NCI-H146 treated with DMSO at 0.1 percent for 48 hours (cell line): ENCODE measurements around the gene DEFB124.
"Not testable (repeated sequence)": the region's sequence is repeated elsewhere in the genome, so short reads cannot be mapped to it uniquely, and the experiment has no call there.

Source experiments
- DNase-seq: peaks from one replicate; lab custom pipeline; 2025; ENCODE audit not compliant: unreplicated experiment; lab: John Stamatoyannopoulos, UW

Gene DEFB124

DNA sequence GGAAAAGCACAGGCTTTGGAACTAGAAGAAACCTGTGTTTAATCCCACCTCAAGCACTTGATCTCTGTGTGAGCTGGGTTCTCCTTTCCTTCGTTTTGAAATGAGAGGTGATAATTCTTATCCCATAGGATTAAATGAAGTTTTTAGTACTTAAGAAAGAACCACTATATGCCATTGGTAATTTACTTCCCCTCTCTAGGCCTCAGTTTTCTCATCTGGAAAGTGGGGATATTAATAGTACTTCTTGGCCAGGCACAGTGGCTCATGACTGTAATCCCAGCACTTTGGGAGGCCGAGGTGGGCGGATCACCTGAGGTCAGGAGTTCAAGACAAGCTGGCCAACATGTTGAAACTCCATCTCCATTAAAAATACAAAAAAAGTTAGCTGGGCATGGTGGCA is 14.2 kb upstream of the DEFB124 start:
- no peak for DNase-seq

DNA sequence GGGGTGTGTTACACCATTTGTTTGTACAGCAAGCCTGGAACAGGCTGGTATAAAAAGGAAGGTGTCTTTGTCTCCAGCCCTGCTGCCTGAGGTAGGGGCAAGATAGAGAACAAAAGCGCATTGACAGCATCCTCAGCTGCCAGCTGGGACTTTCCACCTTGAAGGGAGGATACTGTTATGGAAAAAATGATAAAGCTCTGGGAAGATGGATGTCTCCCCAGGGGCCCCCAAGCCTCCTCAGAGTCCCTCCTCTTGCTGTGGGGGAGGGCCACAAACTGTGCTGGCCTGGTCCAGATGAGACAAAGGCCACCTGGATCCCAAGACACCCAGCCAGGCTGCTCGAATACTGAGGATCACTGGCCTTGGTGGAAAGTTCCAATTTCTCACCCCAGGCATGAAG is 13.2 kb upstream of the DEFB124 start:
- peak; percentile 49 for DNase-seq

DNA sequence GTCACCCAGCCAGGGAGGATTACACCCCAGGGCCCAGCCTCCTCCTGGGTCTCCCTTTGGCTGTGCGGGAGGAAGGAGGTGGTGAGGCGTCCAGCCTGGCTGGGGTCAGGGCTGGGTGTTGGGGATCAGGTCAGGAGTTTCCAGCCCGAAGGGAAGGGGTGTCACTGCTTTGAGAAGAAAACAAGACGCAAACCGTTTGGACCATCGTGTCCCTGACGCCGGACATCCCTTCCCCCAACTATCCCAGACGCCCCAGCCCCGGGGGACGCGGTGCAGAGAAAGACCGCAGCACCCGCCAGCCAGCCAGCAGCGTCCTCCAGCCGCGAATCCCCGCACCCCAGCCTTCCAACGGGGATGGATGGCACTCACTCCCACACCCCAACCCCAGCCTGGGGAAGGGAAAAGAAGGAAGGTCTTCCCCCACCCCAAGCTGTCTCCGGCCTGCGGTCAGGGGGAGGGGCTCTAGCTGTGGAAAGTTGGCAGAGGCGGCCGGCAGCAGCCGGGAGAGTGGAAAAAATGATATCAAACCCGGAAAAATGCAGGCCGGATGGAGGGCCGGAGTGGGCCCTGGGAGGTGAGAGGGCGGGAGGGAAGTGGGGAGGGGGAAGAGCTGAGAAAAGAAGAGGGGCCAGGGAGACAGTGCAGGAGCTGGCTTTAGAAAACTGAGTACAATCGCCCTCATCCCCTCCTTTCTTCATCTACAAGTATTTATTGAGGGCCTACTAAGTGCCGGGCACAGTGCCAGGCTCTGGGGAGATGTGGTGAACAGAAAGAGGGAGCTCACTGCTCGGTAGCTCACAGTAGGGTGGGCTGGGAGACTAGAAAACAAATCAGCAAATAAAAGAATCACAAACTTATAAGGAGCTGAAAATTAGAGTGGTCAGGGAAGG is 10.8 kb upstream of the DEFB124 start:
- no peak for DNase-seq

DNA sequence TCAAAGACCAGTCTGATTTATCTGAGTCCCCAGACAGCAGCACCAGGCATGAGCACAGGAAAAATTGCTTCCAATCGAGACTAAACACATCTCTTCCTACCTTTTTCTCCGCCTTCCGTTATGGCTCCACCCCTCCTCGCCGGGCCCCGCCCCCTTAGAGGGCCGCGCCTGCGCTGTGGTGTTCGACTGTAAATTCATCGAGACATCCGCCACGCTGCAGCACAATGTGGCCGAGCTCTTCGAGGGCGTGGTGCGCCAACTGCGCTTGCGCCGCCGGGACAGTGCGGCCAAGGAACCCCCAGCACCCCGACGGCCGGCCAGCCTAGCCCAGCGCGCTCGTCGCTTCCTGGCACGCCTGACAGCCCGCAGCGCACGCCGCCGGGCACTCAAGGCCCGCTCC is 9.1 kb upstream of the DEFB124 start:
- peak; percentile 31 for DNase-seq

DNA sequence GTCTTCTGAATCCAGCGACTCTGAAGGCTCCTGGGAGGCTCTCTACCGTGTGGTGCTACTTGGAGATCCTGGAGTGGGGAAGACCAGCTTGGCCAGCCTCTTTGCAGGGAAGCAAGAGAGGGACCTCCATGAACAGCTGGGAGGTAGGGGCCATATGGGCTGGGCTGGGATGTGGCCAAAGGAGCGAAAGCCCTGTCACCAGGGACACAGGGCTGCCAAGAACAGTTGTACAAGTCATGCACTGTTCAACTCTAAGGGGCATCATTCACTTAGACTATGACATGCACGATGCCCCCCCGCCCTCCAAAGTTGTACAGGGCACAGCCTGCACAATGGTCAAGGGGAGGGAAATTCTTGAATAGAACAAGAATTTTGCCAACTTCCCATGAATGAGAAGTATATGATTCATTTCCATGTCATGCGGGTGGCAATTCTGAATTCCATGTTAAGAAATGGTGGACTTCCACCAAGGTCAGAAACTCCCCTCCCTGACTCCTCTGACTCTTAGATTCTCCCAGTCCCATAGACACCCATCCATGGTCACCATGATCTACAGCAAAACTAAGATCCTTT is 1.8 kb upstream of the DEFB124 start:
- DNase-seq = no peak

DNA sequence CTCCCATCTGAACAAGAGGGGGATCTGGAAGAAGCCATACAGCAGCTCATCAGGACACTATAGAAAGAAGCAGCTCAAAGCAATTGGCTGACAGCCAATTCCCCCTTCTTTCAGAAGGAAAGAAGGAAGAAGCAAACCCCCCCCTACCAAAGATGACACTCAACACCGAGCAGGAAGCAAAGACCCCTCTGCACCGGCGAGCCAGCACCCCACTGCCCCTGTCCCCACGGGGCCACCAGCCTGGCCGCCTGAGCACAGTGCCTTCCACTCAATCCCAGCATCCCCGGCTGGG is 1.3 kb upstream of the DEFB124 start:
- DNase-seq = no peak

DNA sequence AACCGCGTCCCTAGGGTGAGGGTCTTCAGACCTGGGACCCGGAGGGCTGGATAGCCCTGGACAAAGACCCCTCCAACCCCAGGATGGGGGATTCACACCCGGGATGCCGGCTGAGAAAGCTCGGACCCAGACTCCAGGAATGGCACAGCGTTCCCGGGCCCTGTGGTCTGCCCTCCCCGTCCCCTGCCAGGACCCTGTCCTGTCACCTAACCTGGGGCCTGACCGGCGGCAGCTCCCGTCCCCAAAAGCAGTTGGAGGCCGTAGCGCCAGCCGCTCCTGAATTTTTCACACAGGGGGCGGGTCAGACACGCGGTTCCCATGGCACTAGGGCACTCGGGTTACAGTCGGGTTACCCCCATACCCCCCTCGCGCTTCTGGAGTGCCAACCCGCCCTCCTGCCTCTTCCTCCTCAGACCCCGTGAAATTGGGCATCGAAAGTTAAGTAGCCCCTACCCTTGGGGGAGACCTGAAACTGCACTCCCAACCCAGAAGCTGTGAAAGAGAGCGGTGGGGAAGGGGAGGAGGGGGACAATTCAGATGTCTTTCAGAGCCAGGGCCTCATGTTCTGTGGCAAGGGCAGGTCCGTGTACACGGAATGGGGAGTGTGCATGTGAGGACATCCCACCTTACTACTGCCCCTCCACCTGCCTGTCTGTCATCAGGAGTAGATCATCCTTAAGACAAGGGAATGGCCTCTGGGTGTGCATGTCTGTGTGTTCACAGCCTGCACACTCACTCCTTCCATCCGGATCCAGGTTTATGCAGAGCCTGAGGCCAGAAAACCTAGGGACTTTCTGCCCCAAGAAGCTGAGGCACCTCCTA is 756 bp upstream of the DEFB124 start:
- DNase-seq = no peak

DNA sequence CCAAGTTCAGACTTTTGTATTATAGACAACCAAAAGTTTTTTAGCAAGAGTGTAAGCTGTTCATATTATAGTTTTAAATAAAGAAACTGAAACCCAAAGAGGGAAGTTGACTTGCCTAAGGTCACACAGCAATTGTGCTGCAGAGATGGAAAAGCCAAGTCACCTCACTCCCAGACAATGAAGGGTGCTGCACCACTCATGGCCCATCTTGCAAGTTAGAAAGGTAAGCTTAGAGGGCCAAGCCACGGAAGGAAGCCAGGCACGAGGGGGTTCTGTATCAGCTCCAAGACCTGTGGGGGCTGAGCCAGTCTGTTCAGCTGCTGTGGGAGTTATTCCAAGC is 860 bp downstream of the DEFB124 start:
- no peak for DNase-seq

DNA sequence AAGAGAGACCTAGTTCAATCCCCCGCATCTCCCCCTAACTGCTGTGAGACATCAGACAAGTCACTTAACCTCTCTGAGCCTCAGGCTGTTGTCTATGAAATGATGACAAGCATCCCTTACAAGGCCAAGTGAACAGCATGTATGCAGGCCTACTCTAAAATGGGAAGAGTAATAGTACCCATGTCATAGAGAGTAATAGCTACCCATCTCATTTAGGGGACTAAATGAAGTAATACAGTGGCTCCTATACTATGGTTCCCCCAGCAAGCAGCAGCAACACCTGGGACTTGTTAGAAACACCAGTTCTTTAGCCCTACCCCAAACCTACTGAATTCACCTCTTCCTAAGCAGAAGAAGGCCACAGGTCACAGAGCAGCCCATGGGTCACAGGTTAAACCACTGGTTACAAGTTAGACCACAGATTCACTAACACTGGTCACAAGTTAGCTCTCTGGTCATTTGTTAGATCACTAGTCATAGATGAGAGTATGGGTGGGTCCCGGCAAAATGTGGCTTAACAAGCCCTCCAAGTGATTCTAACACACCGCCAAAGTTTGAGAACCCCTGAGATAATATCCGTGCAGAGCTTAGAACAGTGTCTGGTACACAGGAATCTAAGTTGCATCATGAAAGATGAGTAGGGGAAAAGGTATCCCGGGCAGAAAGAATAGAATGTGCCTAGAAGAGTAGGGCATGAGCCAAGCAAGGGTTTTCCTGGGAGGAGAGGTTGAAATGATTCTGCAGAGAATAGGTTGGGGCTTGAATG is 1.4 kb downstream of the DEFB124 start:
- DNase-seq = no peak

DNA sequence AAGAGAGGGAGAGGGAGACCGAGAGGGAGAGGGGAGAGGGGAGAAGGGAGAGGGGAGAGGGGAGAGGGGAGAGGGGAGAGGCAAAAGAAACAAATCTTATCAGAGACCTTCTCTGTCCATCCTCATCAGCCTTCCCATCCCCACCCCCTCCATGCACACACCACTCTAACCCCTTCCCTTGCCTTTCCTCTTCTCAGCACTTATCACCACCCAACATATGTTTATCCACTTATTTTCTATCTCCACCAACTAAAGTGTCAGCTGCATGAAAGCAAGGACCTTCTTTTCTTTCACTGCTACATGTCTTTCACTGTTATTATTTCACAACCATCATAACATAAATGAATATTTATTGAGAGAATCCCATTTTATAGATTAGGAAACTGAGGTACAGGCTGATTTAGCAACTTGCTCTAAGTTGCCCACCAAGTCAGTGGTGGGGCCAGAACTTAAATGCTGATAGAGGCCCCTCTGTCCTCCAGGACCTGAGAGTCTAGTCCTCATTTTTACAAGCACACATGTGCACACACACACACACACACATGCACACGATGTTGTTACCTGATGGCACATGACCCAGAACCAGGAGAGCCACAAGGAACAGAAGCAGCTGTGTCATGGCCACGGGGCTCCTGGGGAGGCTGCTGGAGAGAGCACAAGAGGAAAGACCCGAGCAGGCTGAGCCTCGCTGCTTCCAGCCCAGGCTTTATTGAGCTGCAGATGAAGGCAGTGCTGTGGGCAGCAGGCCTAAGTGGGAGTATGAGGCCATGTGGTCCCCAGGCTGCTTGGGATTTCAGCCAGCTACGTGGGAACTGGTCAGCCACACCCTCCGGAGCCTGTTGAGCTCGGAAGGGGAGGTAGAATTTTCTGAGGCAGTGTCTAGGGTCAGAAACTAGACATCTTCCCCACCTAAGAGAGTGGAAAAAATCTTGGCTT is 2.3 kb downstream of the DEFB124 start:
- DNase-seq = no peak

DNA sequence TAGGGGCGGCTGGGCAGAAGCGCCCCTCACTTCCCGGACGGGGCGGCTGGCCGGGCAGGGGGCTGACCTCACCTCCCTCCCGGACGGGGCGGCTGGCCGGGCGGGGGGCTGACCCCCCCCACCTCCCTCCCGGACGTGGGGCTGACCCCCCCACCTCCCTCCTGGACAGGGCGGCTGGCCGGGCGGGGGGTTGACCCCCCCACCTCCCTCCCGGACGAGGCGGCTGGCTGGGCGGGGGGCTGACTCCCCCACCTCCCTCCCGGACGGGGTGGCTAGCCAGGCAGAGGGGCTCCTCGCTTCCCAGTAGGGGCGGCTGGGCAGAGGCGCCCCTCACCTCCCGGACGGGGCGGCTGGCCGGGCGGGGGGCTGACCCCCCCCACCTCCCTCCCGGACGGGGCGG is 4.0 kb downstream of the DEFB124 start:
- DNase-seq = not testable (repeated sequence)

DNA sequence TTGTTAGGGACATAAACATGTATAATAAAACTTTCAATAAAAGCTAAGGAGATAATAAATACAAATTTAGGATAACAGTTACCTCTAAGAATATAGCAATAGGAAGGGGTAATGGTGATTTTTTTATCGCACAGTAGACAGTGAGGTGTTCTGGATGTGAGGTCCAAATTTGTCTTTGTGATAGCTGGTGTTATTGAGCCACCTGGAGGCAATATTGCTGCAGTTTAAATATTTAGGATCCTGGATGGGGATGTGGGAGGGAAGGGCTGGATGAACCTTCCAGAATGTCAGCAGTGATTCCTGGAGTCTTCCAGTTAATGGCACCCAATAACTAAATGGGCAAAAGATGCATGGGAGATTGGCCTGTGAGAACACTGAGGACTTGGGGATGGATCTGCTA is 20.6 kb downstream of the DEFB124 start:
- DNase-seq = no peak

DNA sequence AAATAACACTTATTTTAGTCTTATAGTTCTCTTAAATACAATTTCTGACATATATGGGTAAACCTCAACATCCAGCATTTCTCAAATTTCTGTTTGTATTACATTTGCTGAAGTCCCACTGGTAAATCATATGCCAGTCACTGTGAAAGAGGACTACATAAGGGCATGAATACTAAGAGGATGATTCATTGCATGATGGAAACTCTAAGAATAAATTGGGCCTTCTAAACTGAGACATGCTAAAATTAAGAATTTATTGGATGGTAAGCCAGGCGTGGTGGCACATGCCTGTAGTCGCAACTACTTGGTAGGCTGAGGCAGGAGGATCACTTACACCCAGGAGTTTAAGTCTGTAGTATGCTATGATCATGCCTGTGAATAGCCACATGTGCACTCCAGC is 22.4 kb downstream of the DEFB124 start:
- DNase-seq = no peak

DNA sequence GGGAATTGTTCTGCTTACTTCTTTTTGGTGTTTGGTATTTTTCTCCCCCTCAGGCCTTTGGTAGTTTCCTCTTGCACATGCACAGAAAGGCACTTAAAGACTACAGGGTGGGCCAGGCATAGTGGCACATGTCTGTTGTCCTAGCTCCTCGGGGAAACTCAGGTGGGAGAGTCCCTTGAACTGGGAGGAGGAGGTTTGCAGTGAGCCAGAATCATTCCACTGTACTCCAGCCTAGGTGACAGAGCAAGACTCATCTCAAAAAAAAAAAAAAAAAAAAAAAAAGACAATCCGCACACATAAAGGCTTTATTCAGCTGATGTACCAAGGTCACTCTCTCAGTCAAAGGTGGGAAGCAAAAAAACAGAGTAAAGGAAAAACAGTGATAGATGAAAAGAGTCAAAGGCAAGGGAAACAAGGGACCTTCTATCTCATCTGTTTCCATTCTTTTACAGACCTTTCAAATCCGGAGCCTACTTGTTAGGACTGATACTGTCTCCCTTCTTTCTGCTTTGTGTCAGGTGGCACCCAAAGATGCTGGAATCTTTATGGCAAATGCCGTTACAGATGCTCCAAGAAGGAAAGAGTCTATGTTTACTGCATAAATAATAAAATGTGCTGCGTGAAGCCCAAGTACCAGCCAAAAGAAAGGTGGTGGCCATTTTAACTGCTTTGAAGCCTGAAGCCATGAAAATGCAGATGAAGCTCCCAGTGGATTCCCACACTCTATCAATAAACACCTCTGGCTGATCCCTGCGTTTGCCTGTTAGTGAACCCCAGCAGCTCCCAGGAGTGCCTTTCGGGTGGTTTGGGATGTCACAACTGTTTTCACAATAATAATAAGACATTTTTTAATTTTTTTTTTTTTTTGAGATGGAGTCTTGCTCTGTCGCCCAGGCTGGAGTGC is 25.2 kb downstream of the DEFB124 start:
- no peak for DNase-seq

DNA sequence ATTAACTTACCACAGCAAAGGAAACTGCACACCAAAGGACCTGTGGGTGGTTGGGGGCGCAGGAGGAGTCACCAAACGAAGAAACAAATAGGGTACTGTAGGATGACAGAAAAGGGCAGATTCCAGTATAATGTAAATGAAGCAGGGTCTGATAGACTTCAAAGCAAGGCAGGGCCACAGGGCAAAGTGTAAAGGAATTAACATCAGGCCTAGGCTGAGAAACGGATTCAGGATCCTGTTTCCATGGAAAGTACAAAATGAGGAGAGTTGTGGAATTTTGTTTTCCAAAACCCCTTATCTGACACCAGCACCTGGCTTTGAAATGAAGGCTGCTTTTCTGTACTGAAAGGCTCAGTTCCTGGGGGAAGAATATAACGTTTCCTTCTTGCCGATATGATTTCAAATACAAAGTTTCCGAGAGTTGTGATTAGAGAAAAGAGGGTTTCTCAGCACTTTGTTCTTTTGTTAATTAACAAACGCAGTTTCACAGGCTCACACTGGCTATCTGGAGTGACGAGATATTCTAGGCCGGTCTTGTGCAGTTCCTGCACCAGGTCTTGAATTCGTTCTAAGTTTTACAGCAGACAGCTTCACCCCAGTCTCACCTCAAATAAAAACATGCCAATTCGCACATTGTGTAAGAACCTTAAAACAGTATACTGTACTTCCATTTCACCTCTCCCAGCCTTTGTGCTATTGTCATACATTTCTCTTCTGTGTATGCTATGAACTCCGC is 28.7 kb downstream of the DEFB124 start:
- no peak for DNase-seq

DNA sequence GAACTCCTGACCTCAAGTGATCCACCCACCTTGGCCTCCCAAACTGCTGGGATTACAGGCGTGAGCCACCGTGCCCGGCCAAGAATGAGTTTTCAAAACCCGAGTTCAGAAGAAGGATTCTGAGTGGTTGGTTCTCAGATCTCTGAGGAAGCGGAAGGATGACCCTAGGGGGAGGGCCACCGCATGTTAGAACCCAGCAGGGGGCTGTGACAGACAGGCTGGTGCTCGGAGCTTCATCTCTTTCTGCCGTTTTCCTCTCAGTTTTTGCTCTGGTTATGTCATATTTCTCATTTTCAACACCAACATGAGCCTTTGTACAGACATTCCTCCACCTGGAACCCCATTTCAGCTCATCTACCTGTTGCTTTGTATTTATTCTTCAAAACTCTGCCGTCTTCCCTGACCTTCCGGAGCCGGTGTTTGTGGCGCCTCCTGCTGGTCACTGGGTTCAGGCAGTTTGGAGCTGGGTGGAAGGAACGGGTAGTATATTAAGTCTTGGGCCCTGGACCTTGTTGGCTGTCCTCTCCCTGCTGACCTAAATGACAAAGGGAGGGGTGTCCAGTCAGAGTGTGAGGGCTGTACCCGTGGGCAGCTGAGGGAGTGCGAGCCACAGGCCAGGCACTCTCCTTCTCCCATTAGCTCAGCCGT is 34.8 kb downstream of the DEFB124 start, which contains the start of gene DEFB123:
Gene DEFB123 (plus strand): TSS at position 621 of the 648 bp plus-strand sequence. CDS start 67 bp downstream, outside the sequence.
- no peak for DNase-seq

DNA sequence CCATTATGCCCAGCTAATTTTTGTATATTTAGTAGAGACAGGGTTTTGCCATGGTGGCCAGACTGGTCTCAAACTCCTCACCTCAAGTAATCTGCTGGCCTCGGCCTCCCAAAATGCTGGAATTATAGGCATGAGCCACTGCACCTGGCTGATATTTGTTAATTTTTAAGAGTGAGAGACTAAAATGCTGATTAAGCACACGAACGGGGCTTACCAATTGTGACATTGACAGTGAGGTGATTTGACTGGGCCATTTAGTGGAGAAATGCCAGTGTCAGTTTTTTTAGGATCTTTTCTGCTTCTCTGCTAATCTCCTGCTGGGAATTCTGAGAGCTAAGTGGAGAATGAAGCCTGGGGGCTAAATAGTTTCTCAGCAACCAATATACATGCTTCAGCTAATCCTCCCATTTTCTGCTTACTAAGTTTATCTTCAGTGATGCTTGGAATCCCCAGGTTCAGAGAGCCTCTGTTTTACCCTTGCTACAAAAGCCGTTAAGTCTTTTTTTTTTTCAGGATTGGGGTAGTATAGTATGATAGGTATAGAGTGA is 44.3 kb downstream of the DEFB124 start:
- DNase-seq = no peak

DNA sequence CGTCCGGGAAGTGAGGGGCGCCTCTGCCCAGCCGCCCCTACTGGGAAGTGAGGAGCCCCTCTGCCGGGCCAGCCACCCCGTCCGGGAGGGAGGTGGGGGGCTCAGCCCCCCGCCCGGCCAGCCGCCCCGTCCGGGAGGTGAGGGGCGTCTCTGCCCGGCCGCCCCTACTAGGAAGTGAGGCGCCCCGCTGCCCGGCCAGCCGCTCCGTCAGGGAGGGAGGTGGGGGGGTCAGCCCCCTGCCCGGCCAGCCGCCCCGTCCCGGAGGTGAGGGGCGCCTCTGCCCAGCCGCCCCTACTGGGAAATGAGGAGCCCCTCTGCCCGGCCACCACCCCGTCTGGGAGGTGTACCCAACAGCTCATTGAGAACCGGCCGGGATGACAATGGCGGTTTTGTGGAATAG is 47.4 kb downstream of the DEFB124 start:
- DNase-seq = not testable (repeated sequence)
